HepG2 (cell line): ENCODE data around the gene MYL2. TPM values are rescaled to one million over a fixed set of nuclear protein-coding genes. Genes with fewer than 3 reads are reported as not detected.

ENCODE experiments used
- ATAC-seq: fragments of 200-7000 bp; cut with Tn5 transposase; 3 replicates; pipeline ENCODE4 v1.9.1; 2020; ENCODE audit warnings: mild to moderate bottlenecking, moderate library complexity
- BruUV-seq: library from RNA; stranded (reverse); fragments of 400-500 nt; replicated peaks from 2 replicates; lab custom pipeline; 2021; lab: Mats Ljungman, UMichigan
- CTCF ChIA-PET: fragments of 300-600 bp; formaldehyde crosslinking; extraction: SDS; loops from one replicate; lab custom pipeline; 2021; ENCODE audit warnings: low total read pairs, inconsistent platforms, low intra/inter-chr PET ratio; lab: Yijun Ruan, JAX
- POLR2A ChIA-PET: fragments of 350-600 bp; sonication (Branson Sonifier 250); formaldehyde crosslinking; loops from one replicate; lab custom pipeline; 2020; ENCODE audit warnings: antibody characterized with exemption, inconsistent platforms; lab: Yijun Ruan, JAX
- DNase-seq: peaks from one replicate; pipeline ENCODE4 v3.0.0-alpha.2; 2015; ENCODE audit warnings: low spot score
- FAIRE-seq: peaks from 3 replicates; lab custom pipeline; 2011; peaks lifted over from hg19 to GRCh38; lab: Jason Lieb, UNC
- H2AFZ ChIP-seq: one replicate; pipeline ENCODE4 v1.6.1; 2011; ENCODE audit warnings: low read length, inconsistent platforms
- H3K27ac ChIP-seq: fragments of 300-600 bp; 3 replicates; pipeline ENCODE4 v1.8.0; 2011; ENCODE audit warnings: mixed run types, mild to moderate bottlenecking, mixed read lengths, low read length, inconsistent platforms; ENCODE audit not compliant: insufficient read depth; ENCODE audit errors: extremely low read length
- H3K27me3 ChIP-seq, 2 experiments: fragments of 200-600 bp in 1 of 2; 2 replicates in 1 of 2; 3 replicates in 1 of 2; pipeline versions ENCODE4 v1.6.0 to v1.8.0; 2011; ENCODE audit warnings: low read length in 2 of 2, mild to moderate bottlenecking in 2 of 2, moderate library complexity in 2 of 2, inconsistent platforms in 1 of 2; ENCODE audit not compliant: insufficient read depth in 2 of 2, control insufficient read depth in 1 of 2
- H3K36me3 ChIP-seq, 2 experiments: fragments of 200-600 bp in 1 of 2; replicated peaks in 1 of 2; 2 replicates in 1 of 2; 3 replicates in 1 of 2; pipeline versions ENCODE4 v1.5.1 to v1.8.0; 2011; ENCODE audit warnings: low read length in 2 of 2, inconsistent platforms in 1 of 2; ENCODE audit not compliant: insufficient read depth in 2 of 2, control insufficient read depth in 1 of 2
- H3K4me1 ChIP-seq: 2 replicates; pipeline ENCODE4 v1.5.1; 2012; ENCODE audit warnings: low read length, inconsistent platforms; ENCODE audit not compliant: insufficient read depth
- H3K4me2 ChIP-seq: 2 replicates; pipeline ENCODE4 v1.6.0; 2011; ENCODE audit warnings: low read depth, low read length, inconsistent platforms
- H3K4me3 ChIP-seq, 3 experiments: fragments of 200-600 bp in 1 of 3; sonication (generic), shearing (Covaris generic) in 1 of 3; replicated peaks in 1 of 3; 2 replicates each; pipeline ENCODE4 v1.5.1; 2011 to 2016; ENCODE audit warnings: low read length in 3 of 3, inconsistent platforms in 2 of 3, low read depth in 2 of 3, mild to moderate bottlenecking in 2 of 3, control low read depth in 1 of 3, mixed read lengths in 1 of 3; ENCODE audit not compliant: insufficient read depth in 1 of 3
- H3K79me2 ChIP-seq: one replicate; pipeline ENCODE4 v1.6.1; 2011; ENCODE audit warnings: low read length, inconsistent platforms; ENCODE audit not compliant: insufficient read depth
- H3K9ac ChIP-seq: 2 replicates; pipeline ENCODE4 v1.6.0; 2011; ENCODE audit warnings: mild to moderate bottlenecking, low read depth, low read length, inconsistent platforms; ENCODE audit not compliant: insufficient read depth
- H3K9me3 ChIP-seq: 2 replicates; pipeline ENCODE4 v1.5.1; 2012; ENCODE audit warnings: mild to moderate bottlenecking, low read length
- H4K20me1 ChIP-seq: 2 replicates; pipeline ENCODE4 v1.6.0; 2011; ENCODE audit warnings: inconsistent platforms, mild to moderate bottlenecking, low read length, moderate library complexity; ENCODE audit not compliant: insufficient read depth
- AKAP8 ChIP-seq: sonication (generic); formaldehyde crosslinking; IDR thresholded peaks from 2 replicates; pipeline ENCODE4 v1.5.1; 2020; ENCODE audit warnings: mild to moderate bottlenecking, missing genetic modification reagents
- ATF5 ChIP-seq: sonication (generic); formaldehyde crosslinking; IDR thresholded peaks from 2 replicates; pipeline ENCODE4 v1.4.0; 2020; ENCODE audit warnings: mild to moderate bottlenecking, low read depth, missing genetic modification reagents
- KLF12 ChIP-seq: sonication (generic); formaldehyde crosslinking; IDR thresholded peaks from 2 replicates; pipeline ENCODE4 v1.4.0; 2020; ENCODE audit warnings: missing genetic modification reagents, borderline replicate concordance
- MAFF ChIP-seq: IDR thresholded peaks from 2 replicates; pipeline ENCODE4 v1.6.1; 2011; ENCODE audit warnings: low read depth, low read length, improper control_type of control experiment
- MAZ ChIP-seq, 2 experiments: sonication (generic) in 1 of 2; formaldehyde crosslinking in 1 of 2; IDR thresholded peaks; 2 replicates each; pipeline versions ENCODE4 v1.5.0 to v1.6.1; 2012 to 2020; ENCODE audit warnings: low read depth in 2 of 2, mild to moderate bottlenecking in 2 of 2, borderline replicate concordance in 1 of 2, improper control_type of control experiment in 1 of 2, low read length in 1 of 2, missing genetic modification reagents in 1 of 2, moderate library complexity in 1 of 2
- NR2F6 ChIP-seq, 2 experiments: IDR thresholded peaks; 2 replicates each; pipeline ENCODE4 v1.6.1; 2016; ENCODE audit warnings: antibody characterized with exemption in 1 of 2, mild to moderate bottlenecking in 1 of 2
- PHF20 ChIP-seq: sonication (generic); formaldehyde crosslinking; IDR thresholded peaks from 2 replicates; pipeline ENCODE4 v1.5.0; 2020; ENCODE audit warnings: mild to moderate bottlenecking, missing genetic modification reagents
- PHF8 ChIP-seq: sonication (generic); formaldehyde crosslinking; IDR thresholded peaks from 2 replicates; pipeline ENCODE4 v1.5.0; 2020; ENCODE audit warnings: missing genetic modification reagents
- SIX4 ChIP-seq: sonication (generic); formaldehyde crosslinking; IDR thresholded peaks from 2 replicates; pipeline ENCODE4 v1.4.0; 2020; ENCODE audit warnings: missing genetic modification reagents
- SKIL ChIP-seq: sonication (generic); formaldehyde crosslinking; IDR thresholded peaks from 2 replicates; pipeline ENCODE4 v1.8.0; 2022; ENCODE audit warnings: missing genetic modification reagents, mild to moderate bottlenecking, moderate library complexity, borderline replicate concordance
- ZNF235 ChIP-seq: sonication (generic); formaldehyde crosslinking; IDR thresholded peaks from 2 replicates; pipeline ENCODE4 v1.8.1; 2023; ENCODE audit warnings: mild to moderate bottlenecking, missing genetic modification reagents, borderline replicate concordance
- ZNF430 ChIP-seq: sonication (generic); formaldehyde crosslinking; IDR thresholded peaks from 2 replicates; pipeline ENCODE4 v1.9.0; 2021; ENCODE audit warnings: mild to moderate bottlenecking, missing genetic modification reagents
- ZNF546 ChIP-seq: sonication (generic); formaldehyde crosslinking; conservative IDR thresholded peaks from 2 replicates; pipeline ENCODE4 v1.8.1; 2023; ENCODE audit warnings: mild to moderate bottlenecking, missing genetic modification reagents
- ZNF549 ChIP-seq: sonication (generic); formaldehyde crosslinking; IDR thresholded peaks from 2 replicates; pipeline ENCODE4 v1.5.0; 2020; ENCODE audit warnings: missing genetic modification reagents
- ZNF839 ChIP-seq: sonication (generic); formaldehyde crosslinking; IDR thresholded peaks from 2 replicates; pipeline ENCODE4 v1.4.0; 2020; ENCODE audit warnings: missing genetic modification reagents, mild to moderate bottlenecking, borderline replicate concordance
- ZNF891 ChIP-seq: sonication (generic); formaldehyde crosslinking; IDR thresholded peaks from 2 replicates; pipeline ENCODE4 v1.5.0; 2020; ENCODE audit warnings: mild to moderate bottlenecking, missing genetic modification reagents
- WGBS: methylation state at CpG from one replicate; pipeline ENCODE4 v1.1.6; 2017; ENCODE audit warnings: low lambda C conversion rate; 5-methylcytosine and 5-hydroxymethylcytosine counted together
- in situ Hi-C: cut with HindIII; loops from 2 replicates; pipeline ENCODE4 v1.10.0; 2017; ENCODE audit warnings: low pct_unique_long_range_greater_than_20kb; ENCODE audit not compliant: extremely low pct_ligation_motif_present
- intact Hi-C: fragments of 100-400 bp; cut with micrococcal nuclease; formaldehyde crosslinking; loops from one replicate; pipeline ENCODE4 v1.10.0; 2022; ENCODE audit not compliant: unreplicated experiment
- polyA plus RNA-seq, 8 experiments: library from polyadenylated mRNA; depleted of rRNA in 3 of 8; stranded (reverse) in 7 of 8; unstranded in 1 of 8; fragments of >200 nt; fragmentation: Illumina TruSeq in 4 of 8; extraction: Trizol in 4 of 8; gene quantifications; 2 replicates each; pipeline versions ENCODE4 v1.2.1 to v1.2.3, GENCODE V29; 2011 to 2016; ENCODE audit warnings: low read depth in 4 of 8, missing spikeins in 1 of 8, mixed read lengths in 1 of 8; ENCODE audit not compliant: insufficient read depth in 1 of 8
- total RNA-seq, 5 experiments: library from RNA; depleted of rRNA; stranded (reverse); fragments of >200 nt; fragmentation: Illumina TruSeq; extraction: Trizol; gene quantifications; 2 replicates each; pipeline ENCODE4 v1.2.3, GENCODE V29; 2016; ENCODE audit warnings: low read depth in 1 of 5
- TF ChIP-seq, protein P1 (sequence below): sonication (generic); formaldehyde crosslinking; IDR thresholded peaks from 2 replicates; pipeline ENCODE4 v1.4.0; 2020; ENCODE audit warnings: missing genetic modification reagents
- TF ChIP-seq, protein P2 (sequence below): sonication (generic); formaldehyde crosslinking; IDR thresholded peaks from 2 replicates; pipeline ENCODE4 v1.4.0; 2020; ENCODE audit warnings: missing genetic modification reagents, borderline replicate concordance

The MYL2 gene
- total and polyA plus RNA-seq, 2 of the 13 experiments (the other 11 are each of a cell fraction or from before 2014, with no cell fraction given) = not detected

GRCh38 chr12:110896559-110896958, 23.8 kb downstream of the MYL2 start:
- Histone ChIP-seq H3K27ac (no peak overlapping the region), H3K4me3 (no peak overlapping the region), H4K20me1 (no peaks in the 10 kb centered on the region), H3K9me3 (no peaks in the 10 kb centered on the region), H3K4me2 (no peak overlapping the region), H3K36me3 (no peaks in the 10 kb centered on the region), H3K79me2 (no peaks in the 10 kb centered on the region), H3K27me3 (peaks cover 2 to 6% of the 10 kb centered on the region in 2 experiments; a peak in 3 of 5 replicates), H3K4me1 (no peaks in the 10 kb centered on the region), H3K9ac (no peak overlapping the region), H2AFZ (no peak overlapping the region)
- no peak for ATAC-seq
- FAIRE-seq = no peak
- in situ Hi-C loops = no loop called here
- no peak for DNase-seq
- intact Hi-C loops = no loop called here
- ChIA-PET CTCF (no interaction called here), POLR2A (no interaction called here)
- 7% methylated on average over 2 of the region's 3 CpGs for WGBS
- BruUV-seq = no TSS peak
- TF ChIP-seq ZNF891 (CRISPR knock-in tag) (no peak), KLF12 (CRISPR knock-in tag) (no peak), ZNF839 (no peak), ZNF235 (CRISPR knock-in tag) (no peak), SIX4 (CRISPR knock-in tag) (no peak), SKIL (CRISPR knock-in tag) (no peak), ATF5 (CRISPR knock-in tag) (no peak), PHF20 (CRISPR knock-in tag) (no peak), AKAP8 (no peak), MAZ (IDR thresholded peaks at IDR 0.05; ENCODE audit: borderline replicate concordance, low read depth, low read length) (no peak), MAZ (CRISPR knock-in tag; IDR thresholded peaks at IDR 0.05; ENCODE audit: low read depth) (no peak), PHF8 (CRISPR knock-in tag) (no peak), NR2F6 (IDR thresholded peaks at IDR 0.05) (no peak), NR2F6 (CRISPR knock-in tag; IDR thresholded peaks at IDR 0.05) (no peak), ZNF549 (CRISPR knock-in tag) (no peak), ZNF546 (CRISPR knock-in tag) (no peak), MAFF (no peak), ZNF430 (CRISPR knock-in tag) (no peak)
- TF ChIP-seq, protein P1, sequence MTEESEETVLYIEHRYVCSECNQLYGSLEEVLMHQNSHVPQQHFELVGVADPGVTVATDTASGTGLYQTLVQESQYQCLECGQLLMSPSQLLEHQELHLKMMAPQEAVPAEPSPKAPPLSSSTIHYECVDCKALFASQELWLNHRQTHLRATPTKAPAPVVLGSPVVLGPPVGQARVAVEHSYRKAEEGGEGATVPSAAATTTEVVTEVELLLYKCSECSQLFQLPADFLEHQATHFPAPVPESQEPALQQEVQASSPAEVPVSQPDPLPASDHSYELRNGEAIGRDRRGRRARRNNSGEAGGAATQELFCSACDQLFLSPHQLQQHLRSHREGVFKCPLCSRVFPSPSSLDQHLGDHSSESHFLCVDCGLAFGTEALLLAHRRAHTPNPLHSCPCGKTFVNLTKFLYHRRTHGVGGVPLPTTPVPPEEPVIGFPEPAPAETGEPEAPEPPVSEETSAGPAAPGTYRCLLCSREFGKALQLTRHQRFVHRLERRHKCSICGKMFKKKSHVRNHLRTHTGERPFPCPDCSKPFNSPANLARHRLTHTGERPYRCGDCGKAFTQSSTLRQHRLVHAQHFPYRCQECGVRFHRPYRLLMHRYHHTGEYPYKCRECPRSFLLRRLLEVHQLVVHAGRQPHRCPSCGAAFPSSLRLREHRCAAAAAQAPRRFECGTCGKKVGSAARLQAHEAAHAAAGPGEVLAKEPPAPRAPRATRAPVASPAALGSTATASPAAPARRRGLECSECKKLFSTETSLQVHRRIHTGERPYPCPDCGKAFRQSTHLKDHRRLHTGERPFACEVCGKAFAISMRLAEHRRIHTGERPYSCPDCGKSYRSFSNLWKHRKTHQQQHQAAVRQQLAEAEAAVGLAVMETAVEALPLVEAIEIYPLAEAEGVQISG = no peak
- TF ChIP-seq, protein P2, sequence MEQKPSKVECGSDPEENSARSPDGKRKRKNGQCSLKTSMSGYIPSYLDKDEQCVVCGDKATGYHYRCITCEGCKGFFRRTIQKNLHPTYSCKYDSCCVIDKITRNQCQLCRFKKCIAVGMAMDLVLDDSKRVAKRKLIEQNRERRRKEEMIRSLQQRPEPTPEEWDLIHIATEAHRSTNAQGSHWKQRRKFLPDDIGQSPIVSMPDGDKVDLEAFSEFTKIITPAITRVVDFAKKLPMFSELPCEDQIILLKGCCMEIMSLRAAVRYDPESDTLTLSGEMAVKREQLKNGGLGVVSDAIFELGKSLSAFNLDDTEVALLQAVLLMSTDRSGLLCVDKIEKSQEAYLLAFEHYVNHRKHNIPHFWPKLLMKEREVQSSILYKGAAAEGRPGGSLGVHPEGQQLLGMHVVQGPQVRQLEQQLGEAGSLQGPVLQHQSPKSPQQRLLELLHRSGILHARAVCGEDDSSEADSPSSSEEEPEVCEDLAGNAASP (CRISPR knock-in tag) = no peak
